NT2/D1 (cell line): ENCODE measurements around the gene SCYGR3.

Source experiments
- SUZ12 ChIP-seq: IDR thresholded peaks from 2 replicates; pipeline ENCODE4 v1.6.1; 2011; ENCODE audit not compliant: insufficient read length, insufficient read depth; ENCODE audit errors: extremely low read depth
- YY1 ChIP-seq: IDR thresholded peaks from 2 replicates; pipeline ENCODE4 v1.6.1; 2011; ENCODE audit not compliant: insufficient read length, insufficient read depth
- ZNF274 ChIP-seq: IDR thresholded peaks from 2 replicates; pipeline ENCODE4 v1.6.1; 2011; ENCODE audit warnings: mild to moderate bottlenecking, low read depth, low read length

DNA sequence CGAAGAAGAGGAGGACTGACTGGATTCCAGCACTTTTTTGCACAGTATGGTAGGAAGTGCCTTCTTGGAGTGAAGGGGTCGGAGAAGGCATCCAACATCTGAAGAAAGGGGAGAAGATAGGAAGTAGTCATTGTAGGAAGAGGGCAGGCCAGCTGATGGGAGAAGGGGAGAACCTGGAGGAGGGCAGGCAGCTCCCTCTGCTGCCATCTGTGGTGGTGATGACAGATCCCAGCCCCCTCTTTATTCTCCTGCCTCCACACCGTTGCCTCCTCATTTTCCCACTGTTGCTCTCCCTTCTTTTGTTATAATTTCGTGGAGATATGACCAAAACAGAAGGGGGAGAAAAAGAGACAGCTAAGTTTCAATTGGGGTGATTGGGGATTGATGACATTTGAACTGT lies 18.8 kb downstream of the SCYGR3 start:
- TF ChIP-seq SUZ12 (no peak), ZNF274 (no peak), YY1 (no peak)
